IPS-18a (cell line): Measurements from ENCODE around the gene TXNIP.

Experiments used
- H3K27ac ChIP-seq: one replicate; pipeline ENCODE4 v1.5.1; 2013; ENCODE audit warnings: low read length
- H3K27me3 ChIP-seq: one replicate; pipeline ENCODE4 v1.6.1; 2013; ENCODE audit warnings: mild to moderate bottlenecking, low read length; ENCODE audit not compliant: control insufficient read depth, insufficient read depth
- H3K36me3 ChIP-seq: one replicate; pipeline ENCODE4 v1.6.1; 2013; ENCODE audit warnings: low read depth, low read length; ENCODE audit not compliant: control insufficient read depth
- H3K4me1 ChIP-seq: one replicate; pipeline ENCODE4 v1.6.1; 2013; ENCODE audit warnings: low read depth, low read length; ENCODE audit not compliant: control insufficient read depth
- H3K4me3 ChIP-seq: one replicate; pipeline ENCODE4 v1.5.1; 2013; ENCODE audit warnings: low read length
- H3K9ac ChIP-seq: one replicate; pipeline ENCODE4 v1.6.1; 2013; ENCODE audit warnings: mild to moderate bottlenecking, low read length, moderate library complexity
- H3K9me3 ChIP-seq: one replicate; pipeline ENCODE4 v1.6.1; 2013; ENCODE audit warnings: low read depth, low read length; ENCODE audit not compliant: control insufficient read depth

TXNIP gene

DNA sequence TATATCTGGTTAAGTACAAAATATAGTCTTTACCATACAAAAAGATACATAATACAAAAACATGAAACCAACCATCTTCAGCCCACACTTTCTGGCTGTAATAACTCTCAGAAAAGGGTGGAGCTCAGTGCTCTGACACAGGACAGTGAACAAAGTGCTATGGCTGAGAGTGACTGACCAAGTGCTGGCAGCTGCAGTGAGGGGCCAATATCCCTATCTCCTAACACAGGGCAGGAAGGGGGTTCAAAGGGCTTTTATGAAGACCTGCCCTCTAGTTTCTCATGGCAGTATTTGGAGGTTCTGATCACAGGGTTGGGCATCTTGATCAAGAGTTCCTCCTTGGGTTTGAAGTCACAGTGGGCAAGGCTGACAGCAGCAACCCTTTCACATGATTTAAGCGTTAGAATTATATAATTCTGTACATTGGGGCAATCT is 3.9 kb downstream of the TXNIP start:
- H3K27me3 ChIP-seq, result no peaks in the 10 kb centered on the region
- no peak overlapping the region for H3K4me3 ChIP-seq
- no peak overlapping the region for H3K27ac ChIP-seq
- peaks cover 27% of the 10 kb centered on the region for H3K36me3 ChIP-seq
- no peaks in the 10 kb centered on the region for H3K9me3 ChIP-seq
- peaks cover 17% of the 10 kb centered on the region for H3K4me1 ChIP-seq
- H3K9ac ChIP-seq, result no peak overlapping the region

DNA sequence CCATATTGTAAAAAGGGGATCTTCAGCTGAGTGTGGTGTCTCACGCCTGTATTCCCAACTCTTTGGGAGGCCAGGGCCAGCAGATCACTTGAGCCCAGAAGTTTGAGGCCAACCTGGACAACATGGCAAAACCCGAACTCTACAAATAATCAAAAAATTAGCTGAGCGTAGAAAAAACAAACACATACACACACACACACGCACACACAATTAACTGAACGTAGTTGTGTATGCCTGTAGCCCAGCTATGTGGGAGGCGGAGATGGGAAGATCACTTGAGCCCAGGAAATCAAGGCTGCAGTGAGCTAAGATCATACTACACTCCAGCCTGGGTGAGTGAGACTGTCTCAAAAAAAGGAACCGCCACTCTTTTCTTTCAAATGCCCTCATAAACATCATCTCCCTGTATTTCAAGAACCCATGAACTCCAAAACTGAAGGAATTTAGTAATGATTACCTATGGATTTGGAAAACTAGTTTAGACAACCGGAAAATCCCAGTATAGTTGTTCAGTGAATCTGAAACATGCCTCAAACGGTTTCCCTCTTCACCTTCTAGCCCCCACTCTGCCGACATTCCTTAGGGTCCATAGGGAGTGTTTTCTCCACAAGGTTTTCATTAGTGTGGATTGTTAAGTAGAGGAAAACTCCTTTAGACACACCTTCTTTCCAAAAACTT is 4.5 kb downstream of the TXNIP start:
- Histone ChIP-seq H3K27me3 (no peaks in the 10 kb centered on the region), H3K9ac (no peak overlapping the region), H3K4me1 (peaks cover 10% of the 10 kb centered on the region), H3K4me3 (no peak overlapping the region), H3K9me3 (no peaks in the 10 kb centered on the region), H3K36me3 (peaks cover 27% of the 10 kb centered on the region), H3K27ac (no peak overlapping the region)

DNA sequence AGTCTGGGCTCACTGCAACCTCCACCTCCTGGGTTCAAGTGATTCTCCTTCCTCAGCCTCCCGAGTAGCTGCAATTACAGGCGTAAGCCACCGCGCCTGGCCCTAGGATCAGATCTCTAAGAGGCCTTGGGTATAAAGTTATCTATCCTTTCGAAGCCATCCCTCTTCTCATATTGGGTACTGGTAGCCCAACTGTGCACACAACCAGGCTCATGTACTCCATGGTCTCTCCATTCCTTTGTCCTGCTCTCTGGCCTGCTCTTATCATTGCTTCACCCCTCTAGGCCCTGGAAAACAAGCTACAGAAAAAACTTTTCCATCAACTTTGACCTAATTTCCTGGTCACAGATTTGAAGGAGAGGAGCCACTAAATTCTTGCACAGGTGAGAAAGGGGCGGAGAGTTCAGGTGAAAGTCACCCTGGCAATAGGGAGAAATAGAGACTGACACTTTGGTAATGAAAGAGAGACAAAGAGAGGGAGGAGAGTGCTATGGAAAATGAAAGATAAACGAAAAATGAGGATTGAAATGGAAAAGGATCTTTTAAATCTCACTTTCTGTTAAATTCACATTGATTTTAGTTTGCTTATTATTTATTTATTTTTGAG is 6.0 kb downstream of the TXNIP start:
- peaks cover 27% of the 10 kb centered on the region for H3K36me3 ChIP-seq
- H3K9ac ChIP-seq, result no peak overlapping the region
- no peaks in the 10 kb centered on the region for H3K27me3 ChIP-seq
- H3K27ac ChIP-seq, result no peak overlapping the region
- H3K4me3 ChIP-seq, result no peak overlapping the region
- no peaks in the 10 kb centered on the region for H3K9me3 ChIP-seq
- peaks cover 10% of the 10 kb centered on the region for H3K4me1 ChIP-seq

DNA sequence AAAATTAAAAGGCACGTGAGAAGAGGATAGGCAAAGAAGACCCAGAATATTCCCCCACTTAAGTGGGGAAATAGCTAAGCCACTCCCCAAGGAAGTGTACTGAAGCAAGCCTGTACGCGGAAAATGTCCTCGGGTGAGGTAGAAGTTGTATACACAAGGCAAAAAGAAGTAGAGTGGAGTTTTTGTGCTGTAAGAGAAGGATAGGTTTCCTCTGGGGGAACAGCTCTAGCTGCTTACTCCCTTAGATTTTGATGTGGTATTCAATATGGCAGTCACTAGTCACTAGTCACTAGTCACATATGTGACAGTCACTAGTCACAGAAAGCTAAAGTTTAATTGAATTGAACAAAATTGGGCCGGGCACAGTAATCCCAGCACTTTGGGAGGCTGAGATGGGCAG is 7.6 kb downstream of the TXNIP start:
- Histone ChIP-seq H3K4me1 (peaks cover 8% of the 10 kb centered on the region), H3K27me3 (no peaks in the 10 kb centered on the region), H3K27ac (no peak overlapping the region), H3K9ac (no peak overlapping the region), H3K9me3 (no peaks in the 10 kb centered on the region), H3K36me3 (peaks cover 15% of the 10 kb centered on the region), H3K4me3 (no peak overlapping the region)

DNA sequence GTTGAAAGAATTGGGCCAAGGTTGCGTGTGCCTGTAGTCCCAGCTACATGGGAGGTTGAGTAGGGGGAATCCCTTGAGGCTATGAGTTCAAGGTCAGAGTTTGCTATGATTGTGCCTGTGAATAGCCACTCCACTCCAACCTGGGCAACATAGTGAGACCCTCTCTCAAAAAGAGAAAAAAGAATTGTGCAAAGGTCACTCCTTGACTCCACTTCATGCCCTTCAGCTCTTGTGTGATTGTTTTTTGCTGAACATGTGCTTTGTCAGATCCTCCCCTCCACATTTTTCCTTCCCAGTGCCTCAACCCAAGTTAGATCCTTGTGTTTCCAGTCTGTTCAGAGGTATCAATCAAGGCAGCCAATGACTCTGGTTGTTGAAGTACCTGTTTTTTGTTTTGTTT is 8.5 kb downstream of the TXNIP start:
- Histone ChIP-seq H3K9ac (no peak overlapping the region), H3K9me3 (no peaks in the 10 kb centered on the region), H3K27me3 (no peaks in the 10 kb centered on the region), H3K27ac (no peak overlapping the region), H3K4me3 (no peak overlapping the region), H3K36me3 (peaks cover 7% of the 10 kb centered on the region), H3K4me1 (peaks cover 8% of the 10 kb centered on the region)

DNA sequence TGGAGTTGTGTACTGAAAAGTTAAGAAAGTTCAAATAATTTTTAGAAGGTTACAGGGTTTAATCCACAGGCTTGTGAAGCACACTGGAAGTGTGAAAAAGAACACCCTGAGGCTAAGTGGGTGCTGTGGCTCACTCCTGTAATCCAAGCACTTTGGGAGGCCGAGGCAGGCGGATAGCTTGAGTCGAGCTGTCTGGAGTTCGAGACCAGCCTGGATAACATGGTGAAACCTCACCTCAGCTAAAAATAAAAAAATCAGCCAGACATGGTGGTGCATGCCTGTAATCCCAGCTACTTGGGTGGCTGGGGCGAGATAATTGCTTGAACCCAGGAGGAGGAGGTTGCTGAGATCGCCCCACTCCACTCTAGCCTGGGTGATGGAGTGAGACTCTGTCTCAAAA is 9.8 kb downstream of the TXNIP start:
- Histone ChIP-seq H3K27ac (no peak overlapping the region), H3K4me1 (peaks cover 8% of the 10 kb centered on the region)

DNA sequence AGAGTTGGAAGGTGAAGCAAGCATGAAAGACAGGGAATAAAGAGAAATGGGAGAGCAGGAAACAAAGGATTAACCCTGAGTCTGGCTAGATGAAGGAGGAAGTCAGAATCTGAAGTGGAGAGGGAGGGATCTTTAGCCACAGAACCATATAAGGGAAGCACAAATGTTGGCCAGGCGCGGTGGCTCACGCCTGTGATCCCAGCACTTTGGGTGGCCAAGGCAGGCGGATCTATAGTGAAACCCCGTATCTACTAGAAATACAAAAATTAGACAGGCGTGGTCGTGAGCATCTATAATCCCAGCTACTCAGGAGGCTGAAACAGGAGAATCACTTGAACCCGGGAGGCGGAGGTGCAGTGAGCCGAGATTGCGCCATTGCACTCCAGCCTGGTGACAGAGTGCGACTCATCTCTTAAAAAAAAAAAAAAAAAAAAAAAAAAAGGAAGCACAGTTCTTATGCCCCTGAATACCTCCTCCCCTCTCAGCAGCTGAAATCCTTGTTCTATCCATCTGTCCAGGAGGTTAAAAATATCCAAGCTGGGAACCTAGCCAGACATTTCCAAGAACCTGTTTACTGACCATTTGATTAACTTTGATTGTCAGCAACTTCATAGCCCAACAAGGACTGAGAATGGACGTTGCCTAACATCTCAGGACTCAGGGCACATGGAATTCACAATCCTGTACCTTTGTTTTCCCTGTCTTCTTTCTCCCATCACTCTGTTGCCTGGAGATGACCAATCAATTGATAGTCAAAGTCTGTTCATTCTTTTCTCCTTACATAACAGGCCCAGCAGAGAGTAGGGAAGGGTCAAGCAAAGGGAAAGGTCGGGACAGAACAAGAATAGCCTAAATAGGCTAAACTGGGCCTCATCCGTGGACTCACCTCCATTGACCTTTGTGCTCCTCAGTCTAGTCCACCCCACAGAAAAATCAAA is 10.6 kb downstream of the TXNIP start:
- Histone ChIP-seq H3K4me1 (peaks cover 8% of the 10 kb centered on the region), H3K9me3 (no peaks in the 10 kb centered on the region), H3K27me3 (no peaks in the 10 kb centered on the region), H3K27ac (no peak overlapping the region), H3K4me3 (no peak overlapping the region), H3K9ac (no peak overlapping the region), H3K36me3 (no peaks in the 10 kb centered on the region)

More for the DNA sequence above, 9.8 kb downstream of the TXNIP start:
- no peaks in the 10 kb centered on the region for H3K27me3 ChIP-seq
- H3K36me3 ChIP-seq, result no peaks in the 10 kb centered on the region
- no peaks in the 10 kb centered on the region for H3K9me3 ChIP-seq
- H3K4me3 ChIP-seq, result no peak overlapping the region
- H3K9ac ChIP-seq, result no peak overlapping the region

DNA sequence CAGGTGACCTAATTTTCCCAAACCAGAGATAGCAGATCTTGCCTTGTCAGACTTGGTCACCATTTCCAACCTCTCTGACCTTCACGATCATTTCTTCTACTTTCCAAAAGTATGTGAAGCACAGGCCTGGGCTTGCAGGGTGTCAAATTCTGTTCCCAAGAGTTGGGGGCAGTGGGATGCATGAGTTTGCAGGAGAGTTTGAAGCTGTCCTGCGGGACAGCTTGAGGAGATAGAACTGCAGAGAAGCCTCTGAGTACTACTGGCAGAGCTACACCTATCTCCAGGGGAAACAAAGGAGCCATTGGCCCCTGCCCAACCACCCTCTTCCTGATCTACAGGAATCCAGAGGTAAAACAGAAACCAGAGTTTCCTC is 11.3 kb downstream of the TXNIP start:
- Histone ChIP-seq H3K27ac (no peak overlapping the region), H3K4me3 (no peak overlapping the region), H3K4me1 (peaks cover 8% of the 10 kb centered on the region), H3K9ac (no peak overlapping the region), H3K27me3 (no peaks in the 10 kb centered on the region), H3K36me3 (no peaks in the 10 kb centered on the region), H3K9me3 (no peaks in the 10 kb centered on the region)

DNA sequence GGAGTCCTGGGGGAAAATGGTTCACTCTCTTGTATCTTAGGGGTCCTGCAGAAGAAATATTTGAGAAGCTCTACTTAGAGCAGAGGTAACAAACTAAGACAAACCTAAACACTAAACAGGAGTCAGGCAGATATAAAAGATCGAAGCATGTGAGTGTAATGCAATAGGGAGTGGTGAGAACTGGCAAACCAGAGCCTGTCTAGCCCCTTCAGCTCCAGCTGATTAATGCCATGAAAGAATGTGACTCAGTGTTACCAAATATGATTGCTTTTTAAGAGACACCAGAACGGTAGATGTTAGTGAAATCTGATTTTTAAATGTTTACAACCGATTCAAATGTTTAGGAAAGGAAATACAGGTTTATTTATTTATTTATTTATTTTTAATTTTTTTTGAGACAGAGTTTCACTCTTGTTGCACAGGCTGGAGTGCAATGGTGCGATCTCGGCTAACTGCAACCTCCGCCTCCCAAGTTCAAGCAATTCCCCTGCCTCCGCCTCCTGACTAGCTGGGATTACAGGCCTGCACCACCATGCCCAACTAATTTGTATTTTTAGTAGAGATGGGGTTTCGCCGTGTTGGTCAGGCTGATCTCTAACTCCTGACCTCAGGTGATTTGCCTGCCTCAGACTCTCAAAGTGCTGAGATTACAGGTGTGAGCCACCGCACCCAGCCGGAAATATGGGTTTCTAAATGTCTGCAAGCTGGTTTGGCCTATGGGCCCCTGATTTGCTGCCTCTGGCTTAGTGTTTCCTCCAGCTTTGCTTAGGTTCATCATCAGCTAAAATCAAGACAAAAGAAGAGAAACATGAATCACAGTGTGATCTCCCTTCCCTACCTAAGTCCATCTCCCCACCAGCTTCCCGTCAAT is 12.2 kb downstream of the TXNIP start:
- H3K4me1 ChIP-seq, result peaks cover 8% of the 10 kb centered on the region
- no peaks in the 10 kb centered on the region for H3K27me3 ChIP-seq
- H3K9ac ChIP-seq, result no peak overlapping the region
- no peaks in the 10 kb centered on the region for H3K36me3 ChIP-seq
- no peak overlapping the region for H3K27ac ChIP-seq
- no peak overlapping the region for H3K4me3 ChIP-seq
- no peaks in the 10 kb centered on the region for H3K9me3 ChIP-seq

DNA sequence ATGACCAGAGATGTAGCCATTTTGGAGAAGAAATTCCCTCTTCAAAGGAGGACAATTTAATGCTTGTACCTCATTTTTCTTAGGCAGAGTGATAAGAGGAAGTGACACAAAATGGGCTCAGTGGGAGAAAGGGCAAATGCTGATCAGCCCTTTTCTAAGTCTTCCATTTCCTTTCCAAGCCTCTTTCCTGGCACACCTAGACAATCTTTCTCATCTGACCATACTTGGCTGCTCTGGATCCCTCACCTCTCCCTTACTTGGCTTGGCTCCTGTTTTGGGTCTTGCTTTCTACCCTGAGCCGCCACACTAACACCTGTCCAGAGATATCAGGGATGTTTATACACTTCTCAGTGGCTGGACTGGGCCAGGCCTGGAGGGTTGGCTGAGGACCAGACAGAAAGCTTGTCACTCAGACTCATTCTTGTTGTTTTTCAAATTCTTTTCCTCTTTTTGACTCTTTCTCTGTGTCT is 13.1 kb downstream of the TXNIP start:
- no peaks in the 10 kb centered on the region for H3K27me3 ChIP-seq
- no peaks in the 10 kb centered on the region for H3K36me3 ChIP-seq
- H3K4me3 ChIP-seq, result no peak overlapping the region
- no peaks in the 10 kb centered on the region for H3K9me3 ChIP-seq
- H3K4me1 ChIP-seq, result peaks cover 18% of the 10 kb centered on the region
- H3K9ac ChIP-seq, result no peak overlapping the region
- H3K27ac ChIP-seq, result no peak overlapping the region
